HG03460 (cell line): ENCODE data around the gene OR10A4.
"Not testable (repeated sequence)": the region's sequence is repeated elsewhere in the genome, so short reads cannot be mapped to it uniquely, and the experiment has no call there.

Experiments used
- ATAC-seq: cut with Tn5 transposase; IDR thresholded peaks from one replicate; pipeline ENCODE4 v1.9.1; 2021; ENCODE audit not compliant: unreplicated experiment

The OR10A4 gene, protein sequence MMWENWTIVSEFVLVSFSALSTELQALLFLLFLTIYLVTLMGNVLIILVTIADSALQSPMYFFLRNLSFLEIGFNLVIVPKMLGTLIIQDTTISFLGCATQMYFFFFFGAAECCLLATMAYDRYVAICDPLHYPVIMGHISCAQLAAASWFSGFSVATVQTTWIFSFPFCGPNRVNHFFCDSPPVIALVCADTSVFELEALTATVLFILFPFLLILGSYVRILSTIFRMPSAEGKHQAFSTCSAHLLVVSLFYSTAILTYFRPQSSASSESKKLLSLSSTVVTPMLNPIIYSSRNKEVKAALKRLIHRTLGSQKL

DNA sequence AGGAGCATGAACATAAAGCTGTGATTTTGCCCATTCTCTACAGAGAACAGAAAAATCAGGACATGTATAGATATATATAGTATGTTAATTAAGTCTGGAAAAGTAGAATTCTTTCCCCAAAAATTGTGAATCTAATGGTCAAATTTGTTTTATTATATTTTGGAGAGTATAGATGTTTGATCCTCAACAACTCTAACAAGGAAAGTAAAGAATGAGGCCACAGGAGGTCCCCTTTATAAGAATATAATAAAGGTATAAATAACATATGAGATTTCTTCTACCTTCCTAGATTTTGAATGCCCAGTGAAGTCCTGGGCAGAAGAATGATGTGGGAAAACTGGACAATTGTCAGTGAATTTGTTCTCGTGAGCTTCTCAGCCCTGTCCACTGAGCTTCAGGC lies at the start of gene OR10A4:
Gene OR10A4, plus strand, starts transcription at position 301 of the 400 bp plus-strand sequence. Its CDS starts 23 bp downstream, at position 324.
- no peak for ATAC-seq

DNA sequence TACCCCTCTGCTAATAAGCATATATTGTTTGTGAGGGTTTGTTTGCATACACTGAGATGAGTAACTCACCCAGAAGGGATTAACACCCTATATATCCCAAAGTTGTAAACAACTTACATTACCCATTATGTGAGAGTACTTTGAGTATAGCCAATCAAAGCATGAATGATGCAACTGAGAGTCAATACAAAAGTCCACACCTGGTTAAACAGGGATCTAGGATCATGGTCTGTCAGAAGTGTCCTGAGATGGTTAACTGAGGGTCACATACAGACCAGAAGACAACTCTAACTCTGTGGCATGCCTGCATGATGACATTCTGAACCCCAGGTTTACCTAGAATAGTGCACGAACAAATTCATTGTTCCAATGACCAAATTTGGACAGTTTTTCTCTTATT lies 48.3 kb upstream of the OR10A4 start:
- ATAC-seq, result no peak

DNA sequence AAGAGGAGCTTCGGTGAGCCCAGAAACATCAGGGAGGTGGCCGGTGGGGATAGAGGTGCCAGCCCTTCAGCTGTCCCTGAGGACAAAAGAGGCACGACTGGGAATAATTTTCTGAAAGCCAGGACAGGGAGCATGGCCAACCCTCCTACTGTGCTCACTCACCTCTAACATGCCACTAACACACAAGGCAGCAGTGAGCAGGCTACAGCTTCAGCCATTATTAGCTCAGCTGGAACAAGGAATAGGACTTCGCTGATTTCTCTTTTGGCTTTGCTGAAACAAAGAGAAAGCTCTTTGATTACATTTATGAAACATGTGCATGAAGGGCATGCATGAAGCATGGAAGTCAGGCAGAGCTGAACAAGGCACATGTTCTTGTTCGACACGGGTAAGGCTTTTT lies 43.1 kb upstream of the OR10A4 start:
- ATAC-seq, result no peak

GRCh38 chr11:6834021-6834420 lies 42.4 kb upstream of the OR10A4 start:
- no peak for ATAC-seq

DNA sequence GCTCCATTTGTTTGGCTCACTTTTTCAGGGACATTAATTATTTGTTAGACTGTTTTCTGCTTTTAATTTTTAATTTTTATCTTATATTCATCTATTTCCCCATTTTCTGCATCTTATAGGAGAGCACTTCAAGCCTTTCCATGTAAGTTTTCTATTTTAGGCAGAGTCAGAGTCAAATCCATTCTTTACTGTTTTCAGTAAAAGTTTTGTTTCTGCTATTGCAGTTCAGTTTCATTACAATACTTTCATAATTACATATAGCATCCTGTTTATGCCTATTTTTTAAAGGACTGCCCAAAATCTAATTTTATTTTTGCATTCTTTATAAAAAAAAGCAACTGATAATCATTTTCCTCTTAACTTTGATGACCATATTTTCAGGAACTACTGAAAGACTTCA lies 34.7 kb upstream of the OR10A4 start:
- no peak for ATAC-seq

- no peak for ATAC-seq
Observed at GRCh38 chr11:6843670-6844069, 32.8 kb upstream of the OR10A4 start.

DNA sequence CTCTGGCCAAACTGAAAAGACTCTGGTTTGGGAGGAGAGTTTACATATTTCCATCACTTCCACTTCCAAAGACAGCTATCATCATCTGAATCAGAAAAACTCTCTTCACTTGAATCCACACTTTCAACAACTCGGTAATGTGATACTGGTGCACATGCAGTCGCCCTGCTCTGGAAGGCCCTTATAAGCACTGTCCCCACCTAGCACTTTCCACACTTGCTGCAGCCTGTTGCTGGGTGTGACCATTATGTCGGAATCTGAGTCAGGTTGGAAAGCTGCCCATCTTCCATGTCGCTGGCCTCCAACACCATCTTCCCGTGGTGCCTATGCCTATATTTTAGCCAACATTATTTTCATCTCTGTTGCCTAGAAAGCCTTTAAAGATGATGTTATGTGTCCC lies 32.1 kb upstream of the OR10A4 start:
- no peak for ATAC-seq

DNA sequence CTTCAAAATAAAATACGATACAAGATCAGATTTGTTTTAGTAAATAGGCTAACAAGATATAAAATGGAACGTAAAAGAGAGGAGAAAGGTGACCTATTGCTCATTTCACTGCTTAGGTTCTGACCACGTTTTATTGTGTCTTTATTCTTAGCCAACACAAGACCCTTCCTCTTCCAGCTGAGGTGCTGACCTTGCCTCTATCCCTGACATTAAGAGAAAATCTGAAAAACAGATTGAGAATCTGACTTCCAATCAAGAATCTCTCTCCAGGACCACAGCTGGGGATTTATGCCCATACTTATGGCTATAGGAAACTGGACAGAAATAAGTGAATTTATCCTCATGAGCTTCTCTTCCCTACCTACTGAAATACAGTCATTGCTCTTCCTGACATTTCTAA lies 31.0 kb upstream of the OR10A4 start, which contains the start of gene OR10A5:
Gene OR10A5, plus strand, starts transcription at position 301 of the 400 bp plus-strand sequence. Its CDS starts 0 bp downstream, at position 301.
- ATAC-seq, result no peak

DNA sequence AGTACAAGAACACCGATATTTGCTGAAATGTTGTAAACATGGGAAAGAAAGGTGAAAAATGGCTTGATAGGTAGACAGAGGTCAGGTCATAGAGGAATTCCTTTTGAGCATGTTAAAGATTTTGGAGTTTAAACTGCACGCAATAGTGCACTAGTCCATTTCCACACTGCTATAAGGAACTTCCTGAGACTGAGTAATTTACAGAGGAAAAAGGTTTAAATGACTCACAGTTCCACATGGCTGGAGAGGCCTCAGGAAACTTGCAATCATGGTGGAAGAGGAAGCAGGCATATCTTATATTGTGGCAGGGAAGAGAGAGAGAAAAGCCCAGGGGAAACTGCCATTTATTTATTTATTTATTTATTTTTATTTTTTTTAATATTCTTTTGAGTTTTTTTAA lies 25.9 kb upstream of the OR10A4 start:
- no peak for ATAC-seq

DNA sequence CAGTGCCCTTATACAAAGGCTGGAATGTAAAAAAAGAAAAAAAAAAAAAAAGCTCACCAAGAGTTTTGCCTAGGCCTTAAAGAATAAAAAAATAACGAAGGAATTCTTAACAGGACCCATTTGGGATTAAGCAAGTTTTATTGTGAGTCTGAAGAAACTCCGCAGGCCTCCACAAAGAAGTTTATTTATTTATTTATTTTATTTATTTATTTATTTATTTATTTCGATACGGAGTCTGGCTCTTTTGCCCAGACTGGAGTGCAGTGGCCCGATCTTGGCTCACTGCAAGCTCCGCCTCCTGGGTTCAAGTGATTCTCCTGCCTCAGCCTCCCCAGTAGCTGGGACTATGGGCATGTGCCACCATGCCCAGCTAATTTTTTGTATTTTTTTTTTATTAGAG lies 21.6 kb upstream of the OR10A4 start:
- ATAC-seq, result not testable (repeated sequence)

DNA sequence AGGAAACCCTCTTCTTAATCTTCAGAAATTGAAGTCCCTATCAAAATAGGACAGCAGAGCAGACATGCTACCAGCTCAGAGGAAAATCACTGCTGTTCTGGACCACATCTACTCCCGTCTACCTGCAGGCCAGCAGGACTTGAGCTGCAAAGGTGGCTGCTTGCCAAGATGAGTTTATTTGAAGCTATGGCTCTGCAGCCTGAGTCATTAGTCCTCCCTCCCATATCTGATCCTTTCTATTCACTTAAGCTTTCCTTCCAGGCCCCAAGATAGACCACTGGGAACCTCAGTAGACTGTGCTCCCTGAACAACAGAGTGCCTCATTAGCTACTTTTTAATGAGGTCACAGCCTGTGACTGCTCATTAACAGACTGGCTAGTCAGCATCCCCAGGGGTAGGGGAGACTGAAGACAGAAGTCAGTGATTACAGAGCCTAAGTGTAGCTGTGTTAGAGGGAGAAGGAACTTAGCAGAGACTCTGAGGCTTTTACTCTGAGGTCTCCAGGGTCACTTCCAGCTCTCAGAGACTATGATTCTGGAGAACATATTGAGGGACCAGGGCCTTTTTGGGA lies 20.4 kb upstream of the OR10A4 start:
- ATAC-seq, result no peak

- ATAC-seq, result no peak
Observed at GRCh38 chr11:6856871-6857270, 19.6 kb upstream of the OR10A4 start.

DNA sequence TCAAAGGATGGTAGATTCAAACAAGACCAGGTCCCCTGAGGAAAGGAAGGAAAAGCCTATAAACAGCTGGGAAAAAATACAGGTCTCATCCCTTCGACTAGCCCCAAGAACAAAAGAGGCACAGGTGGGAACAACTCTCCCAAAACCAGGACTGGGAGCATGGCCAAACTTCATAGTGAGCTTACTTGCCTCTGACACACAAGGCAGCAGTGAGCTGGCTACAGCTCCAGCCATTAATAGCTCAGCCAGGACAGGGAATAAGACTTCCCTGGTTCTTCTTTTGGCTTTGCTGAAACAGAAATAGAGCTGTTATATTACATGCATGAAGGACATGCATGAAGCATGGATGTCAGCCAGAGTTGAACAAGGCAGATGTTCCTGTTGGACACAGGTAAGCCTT lies 13.5 kb upstream of the OR10A4 start, which contains the start of gene OR10A2:
Gene OR10A2, plus strand, starts transcription at position 97 of the 400 bp plus-strand sequence. CDS start 6,698 bp downstream, outside the sequence.
- no peak for ATAC-seq

- no peak for ATAC-seq
Observed at GRCh38 chr11:6864438-6864837, 12.0 kb upstream of the OR10A4 start.

DNA sequence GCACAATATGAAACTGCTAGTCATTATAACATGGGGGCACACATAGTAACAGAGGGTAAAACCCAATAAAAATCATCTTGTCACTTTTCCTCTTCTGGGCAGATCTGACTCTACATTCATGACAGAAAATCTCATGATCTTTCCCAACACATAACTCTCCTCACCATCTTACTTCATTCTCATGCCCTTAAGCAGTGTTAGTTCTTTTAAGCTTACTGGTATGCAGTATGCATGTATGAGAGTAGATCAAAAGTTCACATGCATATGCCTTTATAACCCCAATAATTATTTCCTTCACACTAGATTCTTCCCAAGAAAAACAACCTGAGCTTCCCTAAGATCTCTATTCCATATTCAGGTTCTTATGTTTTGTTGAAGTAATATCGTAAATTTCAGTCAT lies 5.1 kb upstream of the OR10A4 start:
- no peak for ATAC-seq

DNA sequence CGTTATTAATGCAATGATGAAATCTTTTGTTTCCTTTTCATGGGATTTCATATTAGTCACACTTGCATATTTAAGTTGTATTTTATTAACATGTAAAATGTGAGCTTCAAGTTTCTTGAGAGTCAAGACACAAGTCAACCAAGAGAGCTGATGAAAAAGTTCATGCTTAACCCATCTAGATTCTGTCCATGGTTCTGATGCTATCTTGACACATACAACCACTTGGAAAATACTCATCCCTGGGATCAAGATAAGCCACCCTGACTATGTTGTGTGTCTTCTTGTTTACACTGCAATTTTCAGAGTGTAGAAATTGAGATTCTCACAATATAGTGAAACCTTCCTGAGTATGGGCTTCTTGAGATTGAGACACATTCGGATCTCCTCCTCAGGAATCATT lies 664 bp upstream of the OR10A4 start:
- ATAC-seq, result no peak

DNA sequence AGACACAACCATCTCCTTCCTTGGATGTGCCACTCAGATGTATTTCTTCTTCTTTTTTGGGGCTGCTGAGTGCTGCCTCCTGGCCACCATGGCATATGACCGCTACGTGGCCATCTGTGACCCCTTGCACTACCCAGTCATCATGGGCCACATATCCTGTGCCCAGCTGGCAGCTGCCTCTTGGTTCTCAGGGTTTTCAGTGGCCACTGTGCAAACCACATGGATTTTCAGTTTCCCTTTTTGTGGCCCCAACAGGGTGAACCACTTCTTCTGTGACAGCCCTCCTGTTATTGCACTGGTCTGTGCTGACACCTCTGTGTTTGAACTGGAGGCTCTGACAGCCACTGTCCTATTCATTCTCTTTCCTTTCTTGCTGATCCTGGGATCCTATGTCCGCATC lies 489 bp downstream of the OR10A4 start:
- no peak for ATAC-seq

- no peak for ATAC-seq
Observed at GRCh38 chr11:6882751-6883150, 6.3 kb downstream of the OR10A4 start.

- ATAC-seq, result not testable (repeated sequence)
Observed at GRCh38 chr11:6887711-6888110, 11.3 kb downstream of the OR10A4 start.

DNA sequence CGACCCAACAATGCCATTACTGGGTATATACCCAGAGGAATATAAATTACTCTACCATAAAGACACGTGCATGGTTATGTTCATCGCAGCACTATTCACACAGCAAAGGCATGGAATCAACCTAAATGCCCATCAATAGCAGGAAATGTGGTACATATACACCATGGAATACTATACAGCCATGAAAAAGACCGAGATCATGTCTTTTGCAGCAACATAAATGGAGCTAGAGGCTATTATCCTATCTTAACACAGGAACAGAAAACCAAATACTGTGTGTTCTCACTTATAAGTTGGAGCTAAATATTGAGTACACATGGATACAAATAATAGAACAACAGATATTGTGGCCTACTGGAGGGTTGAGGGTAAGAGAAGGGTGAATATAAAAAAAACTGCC lies 12.4 kb downstream of the OR10A4 start:
- no peak for ATAC-seq

- ATAC-seq, result no peak
Observed at GRCh38 chr11:6889835-6890234, 13.4 kb downstream of the OR10A4 start.

DNA sequence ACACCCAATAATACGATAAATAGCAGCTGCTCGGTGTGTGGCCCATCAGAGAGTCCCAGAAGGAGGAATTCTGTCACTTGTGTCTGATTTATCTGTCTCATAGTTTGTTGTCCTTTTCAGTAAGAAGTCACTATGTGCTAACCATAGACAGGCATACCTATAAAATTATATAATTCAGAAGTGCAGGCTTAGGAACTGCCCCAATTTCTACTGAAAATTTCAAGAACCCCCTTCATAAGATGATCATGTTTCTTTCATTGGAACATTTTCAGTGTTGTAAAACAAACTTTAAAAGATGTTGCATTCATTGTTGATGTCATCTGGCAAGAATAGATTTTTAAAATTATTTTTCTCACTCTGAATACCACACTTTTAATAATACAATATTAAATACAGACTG lies 16.0 kb downstream of the OR10A4 start, which contains the start of gene OR2D2:
Gene OR2D2, minus strand, starts transcription at position 101 of the 400 bp plus-strand sequence. Its CDS starts 0 bp downstream, at position 101.
- no peak for ATAC-seq
